Mucosa of gallbladder (tissue), 1 donor: ENCODE data around the gene PSD4. TPM values are rescaled to one million over a fixed set of nuclear protein-coding genes. Genes with fewer than 3 reads are reported as not detected.
A peak's percentile ranks its signal among the peaks of the same experiment; 100 is the strongest.

Experiments
- DNase-seq: peaks from one replicate; pipeline ENCODE4 v3.0.0-alpha.2; 2020; ENCODE audit warnings: low spot score
- total RNA-seq: library from RNA; stranded (reverse); gene quantifications from one replicate; pipeline ENCODE4 v1.2.1, GENCODE V29; 2021
- donor health status: DM: no; HTN: no; CAD: no.

Gene PSD4
- total RNA-seq, 1 donor from 2014 or later, result 70.3 TPM

GRCh38 chr2:113221846-113222245, 48.1 kb downstream of the PSD4 start:
- DNase-seq, result no peak

GRCh38 chr2:113223813-113224212, 50.0 kb downstream of the PSD4 start:
- DNase-seq, result no peak

- DNase-seq, result no peak
Measured at GRCh38 chr2:113224647-113225236, 51.0 kb downstream of the PSD4 start.

DNA sequence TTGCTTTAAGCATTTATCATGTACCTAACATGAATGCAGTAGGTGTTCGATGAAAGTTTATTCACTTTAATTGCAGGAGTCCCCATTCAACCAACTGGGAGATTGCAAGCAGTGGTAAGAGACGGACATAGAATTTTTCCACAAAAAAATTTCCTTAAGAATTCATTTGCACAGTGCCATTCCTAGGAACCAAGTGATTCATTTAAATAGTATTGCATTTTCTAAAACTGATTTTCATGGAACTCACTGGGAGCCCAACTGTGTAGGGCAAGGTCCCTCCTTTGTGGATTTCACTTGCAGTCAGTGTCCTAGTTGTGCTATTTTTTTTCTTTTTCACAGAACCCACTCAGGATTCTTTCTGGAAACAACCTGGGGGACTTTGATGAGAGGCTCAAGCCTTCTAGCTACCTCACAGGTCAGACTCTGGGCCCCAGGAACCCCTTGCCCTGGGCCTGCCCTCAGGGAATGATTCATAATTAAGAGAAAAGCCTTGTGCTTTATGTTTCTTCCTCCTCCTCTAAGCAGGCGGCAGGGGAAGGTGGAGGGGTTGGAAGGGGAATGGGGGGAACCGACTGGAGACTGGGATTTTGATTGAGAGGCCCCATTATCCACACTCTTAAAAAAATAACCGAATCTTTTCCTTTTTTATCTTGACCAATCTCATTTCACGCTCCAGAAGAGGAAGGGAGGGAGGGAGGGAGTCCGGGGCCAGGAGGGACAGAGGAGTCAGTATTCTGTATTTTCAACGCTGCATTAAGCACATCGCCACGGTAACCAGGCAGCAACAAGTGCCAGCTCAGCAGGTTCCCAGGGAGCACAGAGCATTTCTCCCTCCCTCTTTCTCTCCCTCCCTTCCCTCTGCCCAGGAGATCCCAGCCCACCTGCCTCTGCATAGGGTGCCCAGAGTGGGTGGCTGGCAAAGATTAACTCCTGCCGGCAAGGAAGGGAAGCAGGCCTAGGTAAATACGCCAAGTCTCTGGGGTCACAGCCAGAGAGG, 51.8 kb downstream of the PSD4 start:
- DNase-seq, result no peak

- DNase-seq, result no peak
Measured at GRCh38 chr2:113226462-113226861, 52.7 kb downstream of the PSD4 start.

GRCh38 chr2:113227290-113227689, 53.5 kb downstream of the PSD4 start:
- no peak for DNase-seq

DNA sequence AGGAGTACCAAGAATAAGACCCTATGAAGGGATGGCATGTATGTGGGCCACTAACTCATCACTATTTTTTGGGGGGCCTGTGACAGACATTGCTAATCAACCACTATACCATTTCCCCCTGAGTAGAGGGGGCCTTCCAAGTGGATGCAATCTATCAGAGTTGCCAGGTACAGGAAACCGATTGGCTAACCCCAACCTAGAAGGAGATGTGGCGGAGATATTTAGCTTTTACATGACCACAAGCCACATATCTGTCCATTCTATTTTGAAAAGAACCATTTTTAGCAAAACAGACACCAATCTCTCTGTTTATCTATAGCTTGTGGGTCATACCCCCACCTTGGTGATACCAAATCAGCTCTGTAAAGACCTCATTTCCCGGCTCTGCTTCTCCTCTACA, 53.9 kb downstream of the PSD4 start:
- no peak for DNase-seq

DNA sequence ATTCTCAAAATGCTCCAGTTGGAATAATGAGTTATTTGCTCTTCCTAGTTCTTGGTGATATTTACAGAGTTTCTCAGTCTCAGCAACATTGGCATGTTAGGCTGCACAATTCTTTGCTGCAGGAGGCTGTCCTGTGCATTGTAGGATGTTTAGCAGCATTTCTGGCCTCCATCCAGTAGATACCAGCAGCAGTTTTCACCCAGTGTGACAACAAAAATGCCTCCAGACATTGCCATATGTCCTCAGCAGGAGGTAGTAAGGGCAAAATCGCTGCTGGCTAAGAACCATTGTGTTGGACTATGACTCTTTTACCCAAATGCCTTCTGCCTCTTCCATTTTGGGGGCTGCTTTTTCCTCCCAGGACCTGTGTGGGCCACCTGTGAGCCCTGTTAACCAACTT, 54.6 kb downstream of the PSD4 start:
- no peak for DNase-seq

- DNase-seq, result no peak
Measured at GRCh38 chr2:113228991-113229716, 55.4 kb downstream of the PSD4 start.

- no peak for DNase-seq
Measured at GRCh38 chr2:113229795-113230194, 56.0 kb downstream of the PSD4 start.

DNA sequence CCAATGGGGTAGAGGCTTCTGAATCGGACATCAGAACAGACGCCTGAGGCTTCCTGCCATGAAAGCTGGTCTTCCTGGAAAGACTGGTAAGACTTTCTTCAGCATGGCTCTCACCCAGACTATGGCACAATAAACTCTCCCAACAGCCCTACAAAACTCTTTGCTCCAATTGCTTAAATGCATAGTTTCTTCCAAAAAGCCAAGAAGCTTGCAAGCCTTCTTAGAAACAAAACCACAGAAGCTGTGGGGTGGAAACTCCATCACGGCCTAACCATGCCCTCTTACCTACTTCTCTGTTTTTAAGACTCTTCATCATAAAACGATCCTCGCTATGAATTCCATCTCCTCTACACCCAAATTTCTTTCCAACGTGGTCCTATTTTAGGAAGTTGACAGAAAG, 56.8 kb downstream of the PSD4 start:
- no peak for DNase-seq

GRCh38 chr2:113231064-113231463, 57.3 kb downstream of the PSD4 start:
- no peak for DNase-seq

DNA sequence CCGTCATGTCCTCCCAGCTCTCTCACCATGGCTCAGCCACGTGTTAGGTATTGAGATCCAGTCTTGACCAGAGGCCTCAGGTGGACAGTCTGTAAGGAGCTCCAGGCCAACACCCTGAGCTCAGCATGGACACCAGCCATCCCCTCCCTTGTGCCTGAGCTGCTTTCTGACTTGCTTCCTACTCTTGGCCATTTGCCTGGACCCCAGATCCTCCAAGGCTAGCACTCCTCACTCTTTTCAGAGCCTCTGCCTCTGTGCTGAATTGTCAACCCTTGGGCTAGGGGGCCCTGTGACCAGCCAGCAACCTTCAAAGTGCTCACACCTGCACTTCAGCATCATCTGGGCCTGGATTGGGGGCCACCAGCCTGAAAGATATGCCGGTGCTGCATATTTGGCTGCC, 58.4 kb downstream of the PSD4 start:
- DNase-seq, result no peak

- DNase-seq, result no peak
Measured at GRCh38 chr2:113232740-113233139, 59.0 kb downstream of the PSD4 start.

DNA sequence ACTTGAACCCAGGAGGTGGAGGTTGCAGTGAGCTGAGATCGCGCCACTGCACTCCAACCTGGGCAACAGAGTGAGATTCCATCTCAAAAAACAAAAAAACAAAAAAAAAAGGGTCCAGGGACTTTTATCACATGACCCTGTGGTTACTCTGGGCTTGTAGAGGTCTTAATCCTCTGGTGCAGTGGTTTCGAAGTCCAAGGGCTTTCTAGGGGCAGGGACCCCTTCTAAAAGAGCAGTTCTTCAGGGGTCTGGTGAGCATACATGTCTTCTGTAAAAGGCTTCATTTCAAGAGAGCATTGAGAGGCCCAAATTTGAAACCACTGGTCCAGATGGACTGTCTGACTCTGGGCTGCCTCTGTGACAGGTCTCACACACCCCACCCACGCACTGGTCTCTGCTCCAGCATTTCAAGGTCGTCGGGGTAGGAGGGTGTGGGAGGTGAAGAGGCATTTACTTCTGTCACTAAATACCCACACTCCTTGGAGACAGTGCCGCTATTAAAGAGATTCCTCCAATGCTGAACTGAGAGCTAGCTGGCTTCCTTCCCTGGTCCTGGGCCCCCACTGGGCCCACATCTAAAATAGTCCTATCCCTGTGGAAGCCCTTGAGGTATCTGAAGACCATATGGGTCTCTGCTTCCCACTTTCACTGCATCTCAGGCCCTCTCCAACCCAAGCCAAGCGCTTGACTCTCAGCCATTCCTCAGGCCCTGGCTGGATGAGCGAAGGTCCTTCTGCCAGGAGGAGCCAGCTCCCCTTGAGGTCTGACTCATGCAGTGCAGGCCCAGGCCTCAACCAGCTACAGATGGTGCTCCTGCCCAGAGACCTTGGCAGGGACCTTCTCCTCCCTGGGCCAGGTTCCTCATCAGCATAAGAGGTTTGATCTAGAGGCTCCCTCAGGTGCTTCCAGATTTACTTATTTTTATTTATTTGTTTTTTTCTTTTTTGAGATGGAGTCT, 60.1 kb downstream of the PSD4 start:
- no peak for DNase-seq

DNA sequence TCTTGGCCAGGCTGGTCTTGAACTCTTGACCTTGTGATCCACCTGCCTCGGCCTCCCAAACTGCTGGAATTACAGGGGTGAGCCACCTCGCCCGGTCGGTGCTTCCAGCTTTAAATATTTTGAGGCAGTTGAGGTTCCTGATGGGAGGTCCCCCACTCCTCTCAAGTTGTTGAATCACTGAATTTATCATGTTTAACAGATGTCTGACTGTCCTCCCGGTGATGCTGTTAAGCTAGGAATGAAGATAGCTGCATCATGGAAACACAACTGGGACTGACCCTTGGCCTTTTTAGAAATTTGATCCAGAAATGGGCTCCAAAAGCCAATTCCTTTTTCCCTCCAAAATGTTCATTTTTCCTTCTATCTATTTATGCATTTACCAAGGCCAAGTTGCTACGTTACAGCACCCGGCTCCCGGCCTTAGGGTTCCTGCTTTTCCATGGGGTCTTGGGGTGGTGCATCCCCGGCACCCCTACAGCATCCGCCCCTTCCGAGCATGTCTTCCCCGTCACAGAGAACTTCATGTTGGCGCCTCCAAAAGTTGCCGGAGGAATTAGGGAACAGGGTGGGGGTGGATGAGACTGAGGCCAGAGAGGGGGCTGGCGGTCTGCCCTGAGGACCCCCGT, 61.1 kb downstream of the PSD4 start:
- DNase-seq, result no peak

DNA sequence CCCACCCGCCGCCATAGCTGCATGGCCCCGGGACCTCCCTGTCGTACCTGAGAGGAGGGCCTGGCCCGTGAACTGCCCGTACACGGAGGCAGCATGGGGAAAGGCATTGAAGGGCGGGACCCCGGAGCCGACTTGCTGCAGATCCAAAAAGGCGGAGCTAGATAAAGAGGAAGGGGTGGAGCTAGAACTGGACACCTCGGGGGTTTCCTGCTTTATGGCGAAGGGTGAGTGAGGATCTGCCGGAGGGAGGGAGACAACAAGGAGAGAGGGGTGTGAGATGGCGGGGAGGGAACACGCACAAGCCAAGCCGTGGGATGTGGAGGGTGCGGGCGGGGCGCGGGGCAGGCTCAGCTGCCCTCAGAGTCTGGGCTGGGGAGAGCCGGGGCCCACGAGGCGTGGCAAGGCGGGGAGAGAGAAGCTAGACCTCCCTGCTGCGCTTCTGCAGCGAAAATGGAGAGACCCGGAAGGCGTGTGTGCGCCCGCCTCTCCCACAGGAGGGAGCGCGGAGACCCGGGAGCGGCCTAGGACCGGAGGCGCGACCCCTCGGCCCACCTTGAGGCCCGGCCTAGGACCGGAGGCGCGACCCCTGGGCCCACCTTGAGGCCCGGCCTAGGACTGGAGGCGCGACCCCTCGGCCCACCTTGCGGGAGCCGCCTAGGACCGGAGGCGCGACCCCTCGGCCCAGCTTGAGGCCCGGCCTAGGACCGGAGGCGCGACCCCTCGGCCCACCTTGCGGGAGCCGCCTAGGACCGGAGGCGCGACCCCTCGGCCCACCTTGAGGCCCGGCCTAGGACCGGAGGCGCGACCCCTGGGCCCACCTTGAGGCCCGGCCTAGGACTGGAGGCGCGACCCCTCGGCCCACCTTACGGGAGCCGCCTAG, 61.8 kb downstream of the PSD4 start:
- DNase-seq, result peak; percentile 43

DNA sequence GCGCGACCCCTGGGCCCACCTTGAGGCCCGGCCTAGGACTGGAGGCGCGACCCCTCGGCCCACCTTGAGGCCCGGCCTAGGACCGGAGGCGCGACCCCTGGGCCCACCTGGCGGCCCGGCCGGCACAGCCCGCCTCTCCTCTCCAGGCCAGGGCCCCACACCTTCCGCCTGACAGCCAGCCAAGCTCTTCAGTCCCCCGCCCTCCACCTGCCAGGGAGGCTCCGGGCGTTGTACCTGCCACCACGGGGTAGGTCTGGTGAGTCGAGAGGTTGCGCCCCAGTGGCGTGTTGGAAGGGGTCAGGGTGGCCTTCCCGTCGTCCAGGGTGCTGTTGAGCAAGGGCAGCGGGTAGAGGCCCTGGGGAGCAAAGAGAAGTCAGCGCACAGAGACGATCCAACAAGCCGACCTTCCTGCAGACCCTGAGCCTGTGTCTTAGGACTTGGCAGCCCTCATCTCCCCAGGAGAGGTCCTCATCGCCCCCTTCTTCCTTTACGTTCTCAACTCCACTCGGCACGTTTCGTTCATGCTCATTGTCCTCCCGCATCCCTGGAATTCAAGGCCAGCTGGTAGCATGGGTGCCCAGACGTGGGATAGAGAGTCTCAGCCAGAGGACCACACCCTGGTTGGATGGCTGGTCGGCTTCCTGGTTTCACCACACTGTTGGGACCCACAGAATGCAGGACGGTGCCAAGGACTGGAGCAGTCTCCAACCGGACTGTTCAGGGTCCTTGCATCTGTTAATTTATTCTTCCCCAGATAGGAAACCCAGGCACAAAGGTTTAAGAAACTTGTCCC, 62.8 kb downstream of the PSD4 start:
- DNase-seq, result no peak

DNA sequence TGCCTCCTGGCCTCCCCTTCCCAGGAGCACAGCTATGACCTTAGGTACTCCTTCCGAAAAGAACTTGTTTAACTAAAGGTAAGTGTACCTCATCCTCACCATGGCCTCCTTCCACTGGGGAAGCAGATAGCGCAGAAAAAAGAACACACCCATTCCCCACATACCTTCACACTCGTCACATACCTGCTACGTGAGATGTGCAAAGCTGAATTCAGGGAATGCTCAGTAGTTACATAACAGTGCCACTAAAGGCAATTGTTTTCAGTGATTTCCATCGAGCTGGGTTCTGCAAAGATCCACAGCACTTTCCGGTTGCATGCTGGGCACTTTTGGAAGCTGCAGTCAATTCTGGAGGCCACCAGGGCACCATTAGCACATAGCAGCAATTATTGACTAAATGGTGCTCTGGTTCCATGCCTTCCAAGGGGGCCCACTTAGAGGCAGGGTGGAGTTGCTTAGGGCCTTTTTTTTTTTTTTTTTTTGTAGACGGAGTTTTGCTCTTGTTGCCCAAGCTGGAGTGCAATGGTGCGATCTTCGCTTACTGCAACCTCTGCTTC, 63.9 kb downstream of the PSD4 start:
- no peak for DNase-seq
